ENCODE data around the gene PNMA1. TPM values are rescaled to one million over a fixed set of nuclear protein-coding genes. Genes with fewer than 3 reads are reported as not detected.

PNMA1 gene
- total and polyA plus RNA-seq, 11 donors: 7.4 to 32.3 (median 25.9) TPM

GRCh38 chr14:73747379-73748211 is 33.4 kb upstream of the PNMA1 start:
- Histone ChIP-seq H3K36me3 (no peaks in the 10 kb centered on the region), H3K9me3 (no peaks in the 10 kb centered on the region), H3K27me3 (no peaks in the 10 kb centered on the region), H3K4me1 (peaks cover 60 to 100% (median 100%) of the 10 kb centered on the region in 12 donors), H3K27ac (peak overlapping the region in 8 of 12 donors; percentile 25 to 100 (median 75)), H3K4me3 (no peak overlapping the region)
- DNase-seq: no peak
- intact Hi-C loops (cut with DNase I): no loop called here
- TF ChIP-seq POLR2A (IDR thresholded peaks at IDR 0.05): no peak
- TF ChIP-seq CTCF (IDR thresholded peaks at IDR 0.05): no peak
- ATAC-seq: no peak
- 67 to 70% (median 70%) methylated on average over 7 to 9 of the region's 9 CpGs for WGBS, 4 donors

- TF ChIP-seq POLR2A (IDR thresholded peaks at IDR 0.05) (no peak), CTCF (IDR thresholded peaks at IDR 0.05) (peak in 5 of 12 donors; percentile 13 to 35 (median 22))
- Histone ChIP-seq H3K4me1 (peaks cover 62 to 100% (median 100%) of the 10 kb centered on the region in 12 donors), H3K9me3 (no peaks in the 10 kb centered on the region), H3K27me3 (no peaks in the 10 kb centered on the region), H3K4me3 (no peak overlapping the region), H3K36me3 (no peaks in the 10 kb centered on the region), H3K27ac (peak overlapping the region in 11 of 12 donors; percentile 25 to 100 (median 70))
- intact Hi-C loops (cut with DNase I): no loop called here
- ATAC-seq (peak in 3 of 4 donors; percentile 24 to 28 (median 26)), DNase-seq (peak in 1 of 5 donors; percentile 41)
- WGBS, 4 donors: 32 to 50% (median 37%) methylated on average over 6 of the region's 6 CpGs
These were observed 32.6 kb upstream of the PNMA1 start for GRCh38 chr14:73746520-73747378.

- TF ChIP-seq CTCF (IDR thresholded peaks at IDR 0.05): no peak
- no peak for TF ChIP-seq POLR2A (IDR thresholded peaks at IDR 0.05)
These were observed 31.7 kb upstream of the PNMA1 start for GRCh38 chr14:73745571-73746519.

More at GRCh38 chr14:73745571-73746519, 31.7 kb upstream of the PNMA1 start:
- Histone ChIP-seq H3K36me3 (no peaks in the 10 kb centered on the region), H3K4me1 (peaks cover 63 to 100% (median 100%) of the 10 kb centered on the region in 12 donors), H3K27ac (peak overlapping the region in 11 of 12 donors; percentile 30 to 100 (median 70)), H3K9me3 (no peaks in the 10 kb centered on the region), H3K4me3 (no peak overlapping the region), H3K27me3 (no peaks in the 10 kb centered on the region)
- intact Hi-C loops (cut with DNase I): no loop called here
- 31 to 58% (median 53%) methylated on average over 4 to 7 of the region's 7 CpGs for WGBS, 4 donors
- ATAC-seq (no peak), DNase-seq (peak in 1 of 5 donors; percentile 57)

Measured in heart left ventricle (tissue), 16 donors.